HG03108 (cell line): ENCODE data around the gene NRSN1.

ENCODE experiments used
- ATAC-seq: cut with Tn5 transposase; IDR thresholded peaks from one replicate; pipeline ENCODE4 v1.9.1; 2021; ENCODE audit warnings: moderate library complexity; ENCODE audit not compliant: unreplicated experiment

Gene NRSN1

GRCh38 chr6:24125980-24126379 is at the start of gene NRSN1:
NRSN1 (plus strand) TSS chr6:24126215; CDS start chr6:24134328, 8,113 bp downstream.
- no peak for ATAC-seq

GRCh38 chr6:24078200-24078599 is 47.8 kb upstream of the NRSN1 start:
- ATAC-seq = no peak

GRCh38 chr6:24079076-24079475 is 46.9 kb upstream of the NRSN1 start:
- ATAC-seq = no peak

- no peak for ATAC-seq
These were observed 45.3 kb upstream of the NRSN1 start for GRCh38 chr6:24080711-24081110.

- no peak for ATAC-seq
These were observed 36.3 kb upstream of the NRSN1 start for GRCh38 chr6:24089736-24090135.

GRCh38 chr6:24092407-24092806 is 33.6 kb upstream of the NRSN1 start:
- ATAC-seq = no peak

GRCh38 chr6:24093381-24093780 is 32.6 kb upstream of the NRSN1 start:
- ATAC-seq = no peak

GRCh38 chr6:24099181-24099580 is 26.8 kb upstream of the NRSN1 start:
- ATAC-seq = no peak

GRCh38 chr6:24100024-24100769 is 25.8 kb upstream of the NRSN1 start:
- ATAC-seq = no peak

- no peak for ATAC-seq
These were observed 25.3 kb upstream of the NRSN1 start for GRCh38 chr6:24100770-24101155.

- ATAC-seq = no peak
These were observed 20.8 kb upstream of the NRSN1 start for GRCh38 chr6:24105191-24105590.

GRCh38 chr6:24106291-24106690 is 19.7 kb upstream of the NRSN1 start:
- ATAC-seq = no peak

GRCh38 chr6:24107294-24107693 is 18.7 kb upstream of the NRSN1 start:
- ATAC-seq = no peak

- no peak for ATAC-seq
These were observed 18.0 kb upstream of the NRSN1 start for GRCh38 chr6:24108056-24108455.

GRCh38 chr6:24110417-24110816 is 15.6 kb upstream of the NRSN1 start:
- ATAC-seq = no peak

GRCh38 chr6:24113891-24114290 is 12.1 kb upstream of the NRSN1 start:
- ATAC-seq = no peak

- no peak for ATAC-seq
These were observed 9.0 kb upstream of the NRSN1 start for GRCh38 chr6:24117021-24117420.

- ATAC-seq = no peak
These were observed 3.9 kb upstream of the NRSN1 start for GRCh38 chr6:24122139-24122538.

GRCh38 chr6:24126586-24127192 is 674 bp downstream of the NRSN1 start:
- no peak for ATAC-seq

- ATAC-seq = no peak
These were observed 1.3 kb downstream of the NRSN1 start for GRCh38 chr6:24127316-24127715.

GRCh38 chr6:24131751-24132150 is 5.7 kb downstream of the NRSN1 start:
- no peak for ATAC-seq

- no peak for ATAC-seq
These were observed 13.1 kb downstream of the NRSN1 start for GRCh38 chr6:24139080-24139479.

GRCh38 chr6:24139639-24140038 is 13.6 kb downstream of the NRSN1 start:
- ATAC-seq = no peak
